Activated naive CD8-positive, alpha-beta T cell treated with anti-CD3 and anti-CD28 coated beads, Interleukin-2, amount 10 ng/mL, durations not matched to agents 7 days and 5 days (primary cell): ENCODE results near the gene ADIPOQ. TPM values are rescaled to one million over a fixed set of nuclear protein-coding genes. Genes with fewer than 3 reads are reported as not detected.
A peak's percentile ranks its signal among the peaks of the same experiment; 100 is the strongest.
"Not testable (repeated sequence)": the region's sequence is repeated elsewhere in the genome, so short reads cannot be mapped to it uniquely, and the experiment has no call there.

ENCODE experiments used
- ATAC-seq: fragments of 150-1000 bp; cut with Tn5 transposase; one replicate; pipeline ENCODE4 v1.10.0; 2021; ENCODE audit warnings: low read depth, moderate library complexity
- POLR2A ChIA-PET: fragments of 350-600 bp; sonication (Branson Sonifier 250); formaldehyde crosslinking; loops from one replicate; lab custom pipeline; 2021; ENCODE audit warnings: antibody characterized with exemption; lab: Charles Lee
- DNase-seq: peaks from one replicate; pipeline ENCODE4 v3.0.0; 2021
- H3K27ac Mint-ChIP-seq: one replicate; pipeline ENCODE4 v1.8.0; 2022; ENCODE audit warnings: mild to moderate bottlenecking, mixed read lengths
- H3K27me3 Mint-ChIP-seq: one replicate; pipeline ENCODE4 v1.8.0; 2022; ENCODE audit warnings: mild to moderate bottlenecking, moderate library complexity, mixed read lengths
- H3K36me3 Mint-ChIP-seq: one replicate; pipeline ENCODE4 v1.8.0; 2021; ENCODE audit warnings: mild to moderate bottlenecking, mixed read lengths
- H3K4me1 Mint-ChIP-seq: one replicate; pipeline ENCODE4 v1.8.0; 2021; ENCODE audit warnings: mixed read lengths
- H3K4me3 Mint-ChIP-seq: one replicate; pipeline ENCODE4 v1.8.0; 2022; ENCODE audit warnings: mild to moderate bottlenecking, moderate library complexity, mixed read lengths
- H3K9me3 Mint-ChIP-seq: one replicate; pipeline ENCODE4 v1.8.0; 2021; ENCODE audit warnings: mixed read lengths
- total RNA-seq, 2 experiments: library from RNA; stranded (reverse); gene quantifications; one replicate each; pipeline ENCODE4 v1.2.3, GENCODE V29; 2021

ADIPOQ gene
- total RNA-seq, result not detected

GRCh38 chr3:186842426-186843038, at the start of gene ADIPOQ:
Gene ADIPOQ, plus strand, starts transcription at chr3:186842710. Its CDS starts 10,349 bp downstream, at chr3:186853059.
- no peak within 1 kb of the TSS for H3K4me3 Mint-ChIP-seq
- DNase-seq (no peak), ATAC-seq (no peak)
- H3K27ac Mint-ChIP-seq, result no peak within 1 kb of the TSS
- H3K4me1 Mint-ChIP-seq, result no peaks in the 10 kb centered on the region
- H3K36me3 Mint-ChIP-seq, result no peaks in the 10 kb centered on the region
- H3K9me3 Mint-ChIP-seq, result no peaks in the 10 kb centered on the region
- POLR2A ChIA-PET, result no interaction called here
- peaks cover 19% of the 10 kb centered on the region for H3K27me3 Mint-ChIP-seq

GRCh38 chr3:186798239-186798874, 44.2 kb upstream of the ADIPOQ start:
- DNase-seq (no peak), ATAC-seq (peak; percentile 17)
- Mint-ChIP-seq H3K27me3 (no peaks in the 10 kb centered on the region), H3K36me3 (peaks cover 38% of the 10 kb centered on the region), H3K27ac (peak overlapping the region; percentile 26), H3K9me3 (no peaks in the 10 kb centered on the region), H3K4me3 (peak overlapping the region; percentile 2), H3K4me1 (peaks cover 34% of the 10 kb centered on the region)
- POLR2A ChIA-PET, result interaction anchor here (1.0 to 6.3 kb wide), 6 partner anchors 8 to 25 kb away, joined by 3 to 91 read pairs (median 4); partner anchors contain the start of genes EIF4A2 and RFC4

DNA sequence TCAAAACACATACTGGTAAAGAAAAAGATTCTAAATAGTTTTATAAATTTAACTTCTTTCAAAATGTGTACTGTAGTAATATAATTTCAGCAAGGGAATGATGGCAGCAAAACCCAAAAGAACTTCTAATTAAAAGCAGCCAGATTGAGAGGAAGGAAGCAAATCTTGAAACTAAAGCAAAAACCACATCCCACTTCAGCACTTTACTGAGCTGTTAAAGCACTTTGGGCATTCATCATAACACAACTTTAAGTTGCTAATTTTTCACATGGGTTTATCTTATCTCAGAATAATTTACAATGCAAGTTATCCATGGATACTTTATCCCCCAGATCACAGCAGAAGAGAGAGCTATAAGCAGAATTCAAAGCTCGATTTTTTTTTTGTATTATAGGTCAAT, 42.2 kb upstream of the ADIPOQ start:
- H3K27ac Mint-ChIP-seq, result peak overlapping the region; percentile 34
- peaks cover 34% of the 10 kb centered on the region for H3K36me3 Mint-ChIP-seq
- H3K27me3 Mint-ChIP-seq, result no peaks in the 10 kb centered on the region
- H3K4me3 Mint-ChIP-seq, result peak overlapping the region; percentile 54
- POLR2A ChIA-PET, result interaction anchor here (1.0 to 6.3 kb wide), 5 partner anchors 10 to 301 kb away, joined by 3 to 91 read pairs (median 3); partner anchors contain the start of gene EIF4A2
- no peak for DNase-seq
- peaks cover 40% of the 10 kb centered on the region for H3K4me1 Mint-ChIP-seq
- H3K9me3 Mint-ChIP-seq, result no peaks in the 10 kb centered on the region
- ATAC-seq, result peak; percentile 59

DNA sequence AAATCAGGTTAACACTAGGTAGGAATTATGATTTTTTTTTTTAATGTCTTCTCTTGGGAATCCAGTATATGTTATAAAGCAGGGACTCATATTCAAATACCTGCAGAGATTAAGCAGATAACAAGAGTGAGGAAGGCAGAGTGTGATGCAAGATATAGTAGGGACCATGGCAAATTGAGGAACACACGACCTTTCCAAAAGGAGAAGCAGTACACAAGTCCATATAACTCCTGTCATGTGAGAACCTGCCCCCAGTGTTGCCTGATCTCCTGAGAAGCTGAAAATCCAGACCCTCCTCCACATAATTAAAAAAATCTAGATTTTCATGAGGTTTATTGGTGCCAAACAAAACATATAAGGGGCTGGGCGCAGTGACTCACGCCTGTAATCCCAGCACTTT, 39.8 kb upstream of the ADIPOQ start:
- H3K27me3 Mint-ChIP-seq, result no peaks in the 10 kb centered on the region
- peaks cover 51% of the 10 kb centered on the region for H3K4me1 Mint-ChIP-seq
- DNase-seq (no peak), ATAC-seq (no peak)
- peaks cover 32% of the 10 kb centered on the region for H3K36me3 Mint-ChIP-seq
- H3K9me3 Mint-ChIP-seq, result no peaks in the 10 kb centered on the region
- H3K4me3 Mint-ChIP-seq, result no peak overlapping the region
- no peak overlapping the region for H3K27ac Mint-ChIP-seq
- POLR2A ChIA-PET, result interaction anchor here (6.3 kb wide), 1 partner anchor 19 kb away, joined by 91 read pairs; the partner anchor contains the start of gene EIF4A2

- POLR2A ChIA-PET, result interaction anchor here (0.8 kb wide), 1 partner anchor 20 kb away, joined by 3 read pairs; the partner anchor contains the start of gene EIF4A2
- H3K27me3 Mint-ChIP-seq, H3K4me3 Mint-ChIP-seq, ATAC-seq, H3K27ac Mint-ChIP-seq, DNase-seq, H3K9me3 Mint-ChIP-seq: not testable (repeated sequence)
- peaks cover 27% of the 10 kb centered on the region for H3K36me3 Mint-ChIP-seq
- H3K4me1 Mint-ChIP-seq, result peaks cover 46% of the 10 kb centered on the region
These were observed 39.1 kb upstream of the ADIPOQ start for GRCh38 chr3:186803447-186803846.

- ATAC-seq (peak; percentile 81), DNase-seq (peak; percentile 87)
- peaks cover 10% of the 10 kb centered on the region for H3K36me3 Mint-ChIP-seq
- peaks cover 29% of the 10 kb centered on the region for H3K4me1 Mint-ChIP-seq
- POLR2A ChIA-PET, result interaction anchor here (0.5 to 3.3 kb wide), 10 partner anchors 9 to 333 kb away, joined by 3 to 81 read pairs (median 4); partner anchors contain the start of genes EIF4A2 and RPL39L
- no peaks in the 10 kb centered on the region for H3K9me3 Mint-ChIP-seq
- no peaks in the 10 kb centered on the region for H3K27me3 Mint-ChIP-seq
- H3K27ac Mint-ChIP-seq, result peak within 1 kb of the TSS; percentile 85
- H3K4me3 Mint-ChIP-seq, result peak within 1 kb of the TSS; percentile 92
These were observed 36.1 kb upstream of the ADIPOQ start, which contains the start of gene RFC4 for GRCh38 chr3:186806089-186807055. Gene RFC4, minus strand, starts transcription at chr3:186806482. Its CDS starts 1,769 bp downstream, at chr3:186804713.

- ATAC-seq, result peak; percentile 43
- POLR2A ChIA-PET, result interaction anchor here (0.5 to 3.3 kb wide), 8 partner anchors 9 to 332 kb away, joined by 3 to 81 read pairs (median 4); partner anchors contain the start of genes EIF4A2 and RPL39L
- peaks cover 9% of the 10 kb centered on the region for H3K36me3 Mint-ChIP-seq
- no peaks in the 10 kb centered on the region for H3K9me3 Mint-ChIP-seq
- H3K27ac Mint-ChIP-seq, result peak overlapping the region; percentile 85
- no peaks in the 10 kb centered on the region for H3K27me3 Mint-ChIP-seq
- peaks cover 29% of the 10 kb centered on the region for H3K4me1 Mint-ChIP-seq
- DNase-seq, result no peak
- H3K4me3 Mint-ChIP-seq, result peak overlapping the region; percentile 92
These were observed 35.3 kb upstream of the ADIPOQ start for GRCh38 chr3:186807231-186807630.

DNA sequence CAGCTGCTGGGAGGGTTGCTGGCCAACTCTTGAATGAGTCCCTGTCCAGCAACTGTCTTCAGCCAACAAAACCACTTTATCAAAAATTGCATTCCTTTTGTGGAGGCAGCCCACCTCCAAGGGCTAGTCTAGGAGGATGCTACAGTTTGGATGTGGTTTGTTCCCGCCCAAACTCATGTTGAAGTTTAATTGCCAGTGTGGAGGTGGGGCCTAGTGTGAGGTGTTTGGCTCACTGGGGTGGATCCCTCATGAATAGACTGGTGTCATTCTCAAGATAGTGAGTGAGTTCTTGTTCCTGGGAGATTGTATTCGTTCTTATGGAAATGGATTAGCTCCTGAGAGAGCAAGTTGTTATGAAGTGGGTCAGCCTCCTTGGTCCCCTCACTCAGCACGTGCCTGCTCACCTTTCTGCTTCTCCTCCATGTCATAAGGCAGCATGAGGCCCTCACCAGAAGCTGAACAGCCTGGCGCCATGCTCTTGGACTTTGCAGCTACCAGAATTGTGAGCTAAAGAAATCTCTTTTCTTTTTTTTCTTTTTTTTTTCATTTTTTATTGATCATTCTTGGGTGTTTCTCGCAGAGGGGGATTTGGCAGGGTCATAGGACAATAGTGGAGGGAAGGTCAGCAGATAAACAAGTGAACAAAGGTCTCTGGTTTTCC, 32.0 kb upstream of the ADIPOQ start:
- POLR2A ChIA-PET, result interaction anchor here (0.8 kb wide), 1 partner anchor 27 kb away, joined by 4 read pairs; the partner anchor contains the start of gene EIF4A2
- ATAC-seq, result no peak
- no peaks in the 10 kb centered on the region for H3K9me3 Mint-ChIP-seq

DNA sequence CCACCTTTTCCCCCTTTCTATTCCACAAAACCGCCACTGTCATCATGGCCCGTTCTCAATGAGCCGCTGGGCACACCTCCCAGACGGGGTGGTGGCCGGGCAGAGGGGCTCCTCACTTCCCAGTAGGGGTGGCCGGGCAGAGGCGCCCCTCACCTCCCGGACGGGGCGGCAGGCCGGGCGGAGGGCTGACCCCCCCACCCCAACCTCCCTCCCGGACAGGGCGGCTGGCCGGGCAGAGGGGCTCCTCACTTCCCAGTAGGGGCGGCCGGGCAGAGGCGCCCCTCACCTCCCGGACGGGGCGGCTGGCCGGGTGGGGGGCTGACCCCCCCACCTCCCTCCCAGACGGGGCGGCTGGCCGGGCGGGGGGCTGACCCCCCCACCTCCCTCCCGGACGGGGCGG, 31.2 kb upstream of the ADIPOQ start:
- H3K4me3 Mint-ChIP-seq, POLR2A ChIA-PET: not testable (repeated sequence)

More for the DNA sequence above, 32.0 kb upstream of the ADIPOQ start:
- H3K27ac Mint-ChIP-seq, result no peak overlapping the region
- H3K4me3 Mint-ChIP-seq, result no peak overlapping the region
- H3K36me3 Mint-ChIP-seq, result no peaks in the 10 kb centered on the region
- peaks cover 14% of the 10 kb centered on the region for H3K4me1 Mint-ChIP-seq
- DNase-seq, result no peak
- no peaks in the 10 kb centered on the region for H3K27me3 Mint-ChIP-seq

DNA sequence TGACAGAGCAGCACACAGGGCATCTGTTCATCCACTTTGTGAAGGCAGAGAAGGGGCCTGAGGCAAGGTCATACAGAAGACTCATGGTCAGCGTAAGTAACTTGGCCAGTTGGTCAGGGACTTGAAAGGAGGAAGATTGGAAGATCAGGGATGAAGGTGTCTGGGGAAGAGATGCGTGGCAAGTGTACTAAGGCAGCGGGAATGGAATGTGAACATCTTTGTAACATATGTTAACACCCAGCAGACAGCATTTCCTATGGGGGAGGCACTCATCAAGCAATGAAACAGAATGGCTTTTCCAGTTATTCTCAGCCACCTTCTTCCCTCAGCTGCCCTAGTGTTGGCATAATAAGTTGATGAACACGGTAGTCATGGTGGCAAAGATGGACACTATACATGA, 28.4 kb upstream of the ADIPOQ start:
- H3K27me3 Mint-ChIP-seq, result no peaks in the 10 kb centered on the region
- peaks cover 7% of the 10 kb centered on the region for H3K4me1 Mint-ChIP-seq
- no peak for DNase-seq
- no peak for ATAC-seq
- no peaks in the 10 kb centered on the region for H3K36me3 Mint-ChIP-seq
- H3K9me3 Mint-ChIP-seq, result no peaks in the 10 kb centered on the region
- POLR2A ChIA-PET, result no interaction called here
- no peak overlapping the region for H3K4me3 Mint-ChIP-seq
- no peak overlapping the region for H3K27ac Mint-ChIP-seq

More for the DNA sequence above, 31.2 kb upstream of the ADIPOQ start:
- not testable (repeated sequence) for H3K36me3 Mint-ChIP-seq, H3K27ac Mint-ChIP-seq, DNase-seq, H3K27me3 Mint-ChIP-seq, H3K9me3 Mint-ChIP-seq, ATAC-seq
- H3K4me1 Mint-ChIP-seq, result peaks cover 15% of the 10 kb centered on the region

DNA sequence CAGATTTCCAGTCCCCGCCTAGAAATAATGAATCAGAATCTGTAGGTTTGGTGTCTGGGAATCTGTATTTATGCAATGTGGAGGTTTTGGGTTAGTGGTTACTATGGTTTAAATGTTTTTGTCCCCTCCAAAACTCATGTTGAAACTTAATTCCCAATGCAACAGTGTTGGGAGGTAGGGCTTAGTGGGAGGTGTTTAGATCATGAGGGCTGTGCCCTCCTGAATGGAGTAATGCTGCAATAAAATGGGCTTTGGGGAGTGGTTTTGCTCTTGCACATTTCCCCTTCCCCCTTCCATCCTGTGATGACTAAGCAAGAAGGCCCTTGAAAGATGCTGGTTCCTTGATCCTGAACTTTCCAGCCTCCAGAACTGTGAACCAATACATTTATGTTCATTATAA, 27.1 kb upstream of the ADIPOQ start:
- no peak overlapping the region for H3K4me3 Mint-ChIP-seq
- H3K27me3 Mint-ChIP-seq, result no peaks in the 10 kb centered on the region
- POLR2A ChIA-PET, result no interaction called here
- ATAC-seq (no peak), DNase-seq (no peak)
- peaks cover 7% of the 10 kb centered on the region for H3K4me1 Mint-ChIP-seq
- H3K27ac Mint-ChIP-seq, result no peak overlapping the region
- H3K9me3 Mint-ChIP-seq, result no peaks in the 10 kb centered on the region
- no peaks in the 10 kb centered on the region for H3K36me3 Mint-ChIP-seq

DNA sequence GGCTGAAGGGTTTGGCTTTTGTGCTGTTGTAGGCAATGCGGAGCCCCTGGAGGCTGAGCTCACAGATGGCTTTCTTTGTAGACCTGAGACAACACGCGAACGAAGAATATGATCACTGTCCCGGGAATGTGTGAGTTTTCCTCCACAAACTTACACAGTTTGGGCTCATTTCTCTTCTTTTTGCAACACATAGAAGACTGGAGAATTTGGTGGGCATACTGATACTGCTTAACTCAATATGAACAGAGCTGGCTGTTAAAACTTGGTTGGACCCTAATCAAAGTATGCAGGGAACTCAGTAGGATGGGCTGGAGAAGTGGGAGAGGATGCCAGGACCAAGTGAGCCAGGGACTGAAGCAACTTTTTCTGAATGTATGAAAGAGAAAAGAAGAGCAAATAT, 24.0 kb upstream of the ADIPOQ start:
- no peaks in the 10 kb centered on the region for H3K36me3 Mint-ChIP-seq
- H3K4me3 Mint-ChIP-seq, result no peak overlapping the region
- no peak for DNase-seq
- no peaks in the 10 kb centered on the region for H3K9me3 Mint-ChIP-seq
- ATAC-seq, result no peak
- POLR2A ChIA-PET, result interaction anchor here (1.0 to 1.2 kb wide), 2 partner anchors 35 to 202 kb away, joined by 3 to 4 read pairs; partner anchors contain the start of gene EIF4A2
- no peaks in the 10 kb centered on the region for H3K27me3 Mint-ChIP-seq
- no peak overlapping the region for H3K27ac Mint-ChIP-seq
- H3K4me1 Mint-ChIP-seq, result peaks cover 9% of the 10 kb centered on the region
